ENCODE results near the gene SYNPO.
A peak's percentile ranks its signal among the peaks of the same experiment; 100 is the strongest.

SYNPO gene

DNA sequence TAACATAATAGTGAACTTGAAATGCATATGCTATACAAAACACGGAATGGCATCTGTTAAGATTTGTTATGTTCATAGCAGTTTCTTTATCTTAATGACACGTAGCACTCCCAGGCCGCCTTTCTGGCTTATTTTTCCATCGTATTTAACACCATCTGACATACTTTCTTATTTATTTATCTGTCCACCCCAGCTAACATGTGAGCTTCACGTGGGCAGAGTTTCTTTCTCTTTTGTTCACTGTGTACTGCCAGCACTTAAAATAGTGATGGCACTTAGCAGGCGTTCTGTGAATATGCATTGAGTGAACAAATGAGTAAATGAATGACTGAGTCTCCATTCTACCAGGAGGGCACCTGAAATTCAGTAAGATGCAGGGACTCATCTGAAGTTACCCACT is 29.4 kb upstream of the SYNPO start:
- Histone ChIP-seq H3K9ac (no peak overlapping the region), H3K36me3 (ENCODE audit: control insufficient read depth, insufficient read depth, low read length) (no peaks in the 10 kb centered on the region), H3K79me2 (no peaks in the 10 kb centered on the region), H3K4me1 (peaks cover 13% of the 10 kb centered on the region), H3K4me3 (ENCODE audit: low read depth, low read length) (no peak overlapping the region), H3K4me2 (ENCODE audit: low read length) (no peak overlapping the region), H3K27me3 (ENCODE audit: control insufficient read depth, insufficient read depth, low read length) (no peaks in the 10 kb centered on the region), H3K27ac (peak overlapping the region; percentile 36), H3K9me3 (ENCODE audit: control insufficient read depth, low read length) (no peaks in the 10 kb centered on the region), H2AFZ (no peak overlapping the region)
- TF ChIP-seq, protein P1, sequence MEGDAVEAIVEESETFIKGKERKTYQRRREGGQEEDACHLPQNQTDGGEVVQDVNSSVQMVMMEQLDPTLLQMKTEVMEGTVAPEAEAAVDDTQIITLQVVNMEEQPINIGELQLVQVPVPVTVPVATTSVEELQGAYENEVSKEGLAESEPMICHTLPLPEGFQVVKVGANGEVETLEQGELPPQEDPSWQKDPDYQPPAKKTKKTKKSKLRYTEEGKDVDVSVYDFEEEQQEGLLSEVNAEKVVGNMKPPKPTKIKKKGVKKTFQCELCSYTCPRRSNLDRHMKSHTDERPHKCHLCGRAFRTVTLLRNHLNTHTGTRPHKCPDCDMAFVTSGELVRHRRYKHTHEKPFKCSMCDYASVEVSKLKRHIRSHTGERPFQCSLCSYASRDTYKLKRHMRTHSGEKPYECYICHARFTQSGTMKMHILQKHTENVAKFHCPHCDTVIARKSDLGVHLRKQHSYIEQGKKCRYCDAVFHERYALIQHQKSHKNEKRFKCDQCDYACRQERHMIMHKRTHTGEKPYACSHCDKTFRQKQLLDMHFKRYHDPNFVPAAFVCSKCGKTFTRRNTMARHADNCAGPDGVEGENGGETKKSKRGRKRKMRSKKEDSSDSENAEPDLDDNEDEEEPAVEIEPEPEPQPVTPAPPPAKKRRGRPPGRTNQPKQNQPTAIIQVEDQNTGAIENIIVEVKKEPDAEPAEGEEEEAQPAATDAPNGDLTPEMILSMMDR (IDR thresholded peaks at IDR 0.05) = no peak

DNA sequence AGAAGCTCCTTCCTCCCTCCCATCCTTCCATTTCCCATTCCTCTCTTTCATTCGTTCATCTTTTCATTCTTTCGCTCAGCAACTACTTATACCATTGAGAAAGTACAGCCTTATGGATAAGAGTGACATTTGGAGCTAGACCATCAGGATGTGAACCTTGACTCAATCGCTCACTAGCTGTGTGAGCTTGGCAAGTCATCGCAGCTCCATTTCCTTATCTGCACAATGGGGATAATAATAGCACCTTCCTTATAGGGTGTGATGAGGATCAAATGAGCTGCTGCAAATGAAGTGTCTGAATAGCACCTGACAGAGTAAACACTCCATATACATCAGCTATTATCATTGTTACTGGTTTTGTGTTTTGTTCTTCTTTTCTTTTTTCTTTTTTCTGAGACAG is 28.1 kb upstream of the SYNPO start:
- TF ChIP-seq, protein P1 (IDR thresholded peaks at IDR 0.05) = no peak
- no peak overlapping the region for H3K9ac ChIP-seq
- no peaks in the 10 kb centered on the region for H3K79me2 ChIP-seq
- H3K4me3 ChIP-seq (ENCODE audit: low read depth, low read length) = no peak overlapping the region
- no peaks in the 10 kb centered on the region for H3K9me3 ChIP-seq (ENCODE audit: control insufficient read depth, low read length)
- H2AFZ ChIP-seq = no peak overlapping the region
- peaks cover 20% of the 10 kb centered on the region for H3K4me1 ChIP-seq
- H3K27ac ChIP-seq = no peak overlapping the region
- H3K4me2 ChIP-seq (ENCODE audit: low read length) = no peak overlapping the region
- no peaks in the 10 kb centered on the region for H3K27me3 ChIP-seq (ENCODE audit: control insufficient read depth, insufficient read depth, low read length)
- H3K36me3 ChIP-seq (ENCODE audit: control insufficient read depth, insufficient read depth, low read length) = no peaks in the 10 kb centered on the region

DNA sequence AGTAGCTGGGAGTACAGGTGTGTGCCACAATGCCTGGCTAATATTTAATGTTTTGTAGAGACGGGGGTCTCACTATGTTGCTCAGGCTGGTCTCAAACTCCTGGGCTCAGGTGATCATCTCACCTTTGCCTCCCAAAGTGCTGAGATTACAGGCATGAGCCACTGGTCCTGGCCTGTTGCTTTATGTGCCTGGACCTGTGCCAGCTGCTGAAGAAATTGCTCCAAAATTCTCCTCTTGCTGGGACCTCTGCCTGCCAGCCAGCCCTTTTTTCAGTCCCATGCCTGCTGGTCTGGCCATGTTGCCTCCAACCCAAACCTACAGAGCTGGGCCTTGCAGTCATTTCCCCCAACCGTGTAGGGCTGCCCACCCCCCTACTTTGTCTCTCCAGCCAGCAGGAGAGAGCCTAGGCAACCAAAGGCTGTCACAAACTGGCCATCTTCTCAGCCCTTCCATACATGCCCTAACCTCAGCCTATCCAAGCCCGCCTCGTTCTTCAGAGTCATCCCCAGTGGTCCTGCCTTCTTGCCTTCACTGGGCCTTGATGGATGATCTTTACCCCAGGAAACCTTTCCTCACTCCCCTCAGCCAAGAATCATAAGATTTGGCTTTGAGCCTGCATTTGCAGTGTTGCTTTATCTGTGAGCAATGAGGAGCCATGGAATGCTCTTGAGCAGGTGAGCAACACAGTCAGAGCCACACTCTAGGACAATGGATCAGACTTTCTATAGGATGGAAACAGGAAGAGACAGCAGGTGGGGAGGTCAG is 27.4 kb upstream of the SYNPO start:
- Histone ChIP-seq H2AFZ (no peak overlapping the region), H3K4me2 (ENCODE audit: low read length) (no peak overlapping the region), H3K4me3 (ENCODE audit: low read depth, low read length) (no peak overlapping the region), H3K27me3 (ENCODE audit: control insufficient read depth, insufficient read depth, low read length) (no peaks in the 10 kb centered on the region), H3K9me3 (ENCODE audit: control insufficient read depth, low read length) (no peaks in the 10 kb centered on the region), H3K27ac (no peak overlapping the region), H3K4me1 (peaks cover 20% of the 10 kb centered on the region), H3K79me2 (no peaks in the 10 kb centered on the region), H3K9ac (no peak overlapping the region), H3K36me3 (ENCODE audit: control insufficient read depth, insufficient read depth, low read length) (no peaks in the 10 kb centered on the region)
- TF ChIP-seq, protein P1 (IDR thresholded peaks at IDR 0.05) = no peak

DNA sequence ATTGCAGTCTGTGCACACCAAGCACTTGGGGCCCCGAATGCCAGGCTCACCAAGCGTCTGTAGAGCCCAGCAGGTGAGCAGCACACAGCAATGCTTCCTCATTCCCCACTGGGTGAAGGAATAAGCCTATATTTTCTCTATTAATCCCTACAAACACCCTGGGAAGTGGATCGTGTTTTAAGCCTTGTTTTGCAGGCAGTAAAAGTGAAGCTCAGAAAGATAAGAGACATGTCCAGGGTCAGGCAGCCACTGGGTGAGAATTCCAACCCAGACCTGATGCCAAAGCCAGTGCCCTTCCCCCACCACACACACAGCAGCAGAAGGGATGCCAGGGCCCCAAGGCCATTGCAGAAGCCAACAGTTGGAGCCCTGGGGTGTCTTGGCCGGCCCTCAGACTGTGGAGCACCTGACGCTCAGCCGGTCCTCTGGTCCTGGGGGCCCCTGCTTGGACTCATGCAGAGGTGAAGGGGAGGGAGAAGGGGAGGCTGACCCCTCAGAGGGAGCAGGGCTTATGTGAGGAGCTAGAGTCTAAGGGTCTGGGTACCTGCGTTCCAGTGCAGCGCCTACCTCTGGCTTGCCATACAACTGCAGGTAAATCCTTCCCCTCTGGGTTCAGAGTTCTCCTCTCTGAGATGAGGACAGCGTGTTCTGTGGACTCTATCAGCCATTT is 26.3 kb upstream of the SYNPO start:
- H3K4me3 ChIP-seq (ENCODE audit: low read depth, low read length) = no peak overlapping the region
- no peaks in the 10 kb centered on the region for H3K79me2 ChIP-seq
- H3K9me3 ChIP-seq (ENCODE audit: control insufficient read depth, low read length) = no peaks in the 10 kb centered on the region
- no peaks in the 10 kb centered on the region for H3K27me3 ChIP-seq (ENCODE audit: control insufficient read depth, insufficient read depth, low read length)
- H2AFZ ChIP-seq = no peak overlapping the region
- no peak overlapping the region for H3K9ac ChIP-seq
- peaks cover 20% of the 10 kb centered on the region for H3K4me1 ChIP-seq
- no peak overlapping the region for H3K4me2 ChIP-seq (ENCODE audit: low read length)
- H3K36me3 ChIP-seq (ENCODE audit: control insufficient read depth, insufficient read depth, low read length) = no peaks in the 10 kb centered on the region
- TF ChIP-seq, protein P1 (IDR thresholded peaks at IDR 0.05) = no peak
- no peak overlapping the region for H3K27ac ChIP-seq

Data from parathyroid adenoma (tissue), 2 donors.